Activated CD8-positive, alpha-beta memory T cell treated with anti-CD3 and anti-CD28 coated beads, Interleukin-2, amount 50 U/mL, for 24 hours (primary cell): ENCODE results near the gene GPR37L1.
A peak's percentile ranks its signal among the peaks of the same experiment; 100 is the strongest.
"Not testable (repeated sequence)": the region's sequence is repeated elsewhere in the genome, so short reads cannot be mapped to it uniquely, and the experiment has no call there.

Experiments used
- DNase-seq: peaks from one replicate; pipeline ENCODE4 v3.0.0-alpha.2; 2020; ENCODE audit errors: extremely low read depth

Gene GPR37L1

DNA sequence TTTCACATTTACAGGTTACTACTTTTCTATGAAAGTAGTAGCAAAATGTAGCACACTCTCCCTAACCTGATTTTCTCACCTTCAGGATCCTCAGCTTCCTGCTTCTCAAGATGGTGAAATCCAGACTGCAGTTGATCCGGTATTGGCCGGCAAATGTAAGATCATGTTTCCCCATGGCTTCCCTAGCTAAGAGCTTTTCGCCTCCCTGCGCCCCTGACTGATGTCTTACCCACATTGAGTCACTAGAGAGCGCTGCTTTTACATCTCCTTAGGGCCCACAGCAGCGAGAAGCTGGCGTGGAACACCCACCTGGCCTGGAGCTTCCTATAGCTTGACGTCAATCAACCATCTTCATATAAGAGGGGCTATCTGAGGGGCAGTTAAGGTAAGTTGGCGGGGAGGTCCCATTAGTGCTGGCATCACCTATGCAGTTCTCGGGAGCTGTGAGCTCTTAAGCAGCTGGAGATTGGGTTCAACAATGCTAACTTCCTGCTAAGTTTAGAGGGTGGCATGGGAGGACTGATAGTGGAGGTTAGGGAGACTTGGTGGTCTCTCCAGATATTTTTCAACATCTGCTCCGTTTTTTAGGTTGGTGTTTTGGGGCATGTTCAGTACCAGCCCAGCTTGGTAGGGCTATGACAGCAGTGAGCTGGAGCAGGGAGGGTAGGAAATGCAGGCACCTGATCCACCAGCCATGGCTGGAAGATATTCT, 32.2 kb downstream of the GPR37L1 start:
- no peak for DNase-seq

DNA sequence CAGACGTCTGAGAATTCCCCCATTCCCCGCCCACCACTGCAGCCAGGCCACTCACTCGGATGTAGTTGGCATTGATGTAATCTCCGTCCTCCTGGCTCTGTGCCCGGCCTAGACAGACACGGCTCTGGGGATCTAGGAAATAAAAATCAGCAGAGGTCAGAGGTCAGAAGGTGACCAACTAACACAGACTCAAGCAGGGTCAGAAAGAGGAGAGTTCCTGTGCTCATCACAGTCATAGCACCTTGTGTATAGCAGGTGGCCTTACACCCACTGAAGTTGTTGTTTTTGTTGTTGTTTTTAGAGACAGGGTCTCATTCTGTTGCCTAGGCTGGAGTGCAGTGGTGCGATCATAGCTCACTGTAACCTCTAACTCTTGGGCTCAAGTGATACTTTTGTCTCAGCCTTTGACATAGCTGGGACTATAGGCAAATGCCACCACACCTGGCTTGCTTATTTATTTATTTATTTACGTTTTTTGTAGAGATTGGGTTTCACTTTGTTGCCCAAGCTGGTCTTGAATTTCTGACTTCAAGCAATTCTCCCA, 32.8 kb downstream of the GPR37L1 start:
- DNase-seq: no peak

DNA sequence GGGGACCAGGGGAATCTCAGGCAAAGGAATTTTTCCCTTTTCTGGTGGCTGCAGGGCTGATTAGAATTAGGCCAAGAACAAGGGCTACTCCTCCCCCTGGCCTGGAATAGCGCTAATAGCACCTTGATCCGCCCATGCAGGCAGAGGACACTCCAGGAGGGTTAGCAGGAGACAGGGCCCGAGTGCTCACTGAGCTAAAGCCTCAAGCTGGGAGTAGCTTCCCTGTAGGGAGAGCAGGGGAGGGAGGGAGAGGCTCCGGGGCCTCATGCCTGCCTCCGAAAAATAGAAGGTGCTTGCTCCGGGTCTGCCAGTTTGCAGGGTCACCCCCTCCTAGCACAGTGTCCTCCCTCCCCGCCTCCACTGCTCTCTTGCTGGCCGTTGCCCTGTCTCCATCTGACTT, 33.9 kb downstream of the GPR37L1 start:
- DNase-seq: no peak

DNA sequence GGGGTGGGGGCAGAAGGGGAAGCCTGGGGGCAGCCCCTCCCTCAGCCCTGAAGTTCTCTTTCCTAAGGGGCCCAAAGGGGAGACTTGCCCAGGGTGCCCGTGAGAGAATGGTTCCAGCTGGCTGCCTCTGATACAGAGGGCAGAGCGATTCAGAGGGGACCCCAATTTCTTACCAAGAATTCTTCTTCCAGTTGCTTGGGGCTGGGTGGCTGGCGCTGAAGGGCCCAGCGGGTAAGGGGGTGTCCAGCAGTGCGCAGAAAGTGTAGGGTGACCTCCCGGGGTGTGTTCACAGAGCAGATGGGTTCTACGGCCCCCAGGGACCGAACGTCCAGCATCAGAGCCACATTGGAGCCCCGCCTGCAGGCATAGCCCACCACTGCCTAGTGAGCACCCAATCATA, 35.2 kb downstream of the GPR37L1 start:
- DNase-seq: no peak

DNA sequence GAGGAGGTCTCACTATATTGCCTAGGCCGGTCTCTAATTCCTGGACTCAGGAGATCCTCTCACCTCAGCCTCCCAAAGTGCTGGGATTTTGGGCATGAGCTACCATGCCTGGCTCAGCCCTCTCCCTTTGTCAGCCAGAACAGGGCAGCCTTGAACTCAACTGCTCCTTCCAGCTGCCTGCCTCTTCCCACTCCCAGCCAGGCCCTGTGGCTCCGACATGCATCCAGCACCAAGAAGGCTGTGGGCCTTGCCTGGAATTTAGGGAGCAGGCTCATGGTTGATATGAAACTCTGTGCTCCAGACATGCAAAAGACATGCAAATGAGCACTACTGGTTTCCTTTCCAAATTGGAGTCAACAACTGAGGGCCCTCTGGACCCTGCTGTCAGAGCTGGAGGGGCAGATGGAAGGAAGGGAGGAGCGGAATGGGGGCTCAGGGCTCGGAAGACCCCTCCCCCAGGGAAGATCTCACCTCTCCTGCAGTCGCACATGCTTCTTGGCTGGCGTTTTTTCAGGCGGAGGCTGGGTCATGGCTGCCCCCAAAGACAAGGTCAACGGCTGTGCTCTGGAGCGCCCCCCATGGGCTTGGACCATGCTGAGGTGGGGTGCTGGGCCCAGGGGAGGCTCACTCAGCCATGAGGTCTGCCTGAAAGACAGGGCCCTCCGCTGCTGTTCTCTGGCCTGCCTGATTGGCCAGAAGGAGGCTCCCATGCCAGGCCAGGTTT, 36.3 kb downstream of the GPR37L1 start:
- DNase-seq: no peak

DNA sequence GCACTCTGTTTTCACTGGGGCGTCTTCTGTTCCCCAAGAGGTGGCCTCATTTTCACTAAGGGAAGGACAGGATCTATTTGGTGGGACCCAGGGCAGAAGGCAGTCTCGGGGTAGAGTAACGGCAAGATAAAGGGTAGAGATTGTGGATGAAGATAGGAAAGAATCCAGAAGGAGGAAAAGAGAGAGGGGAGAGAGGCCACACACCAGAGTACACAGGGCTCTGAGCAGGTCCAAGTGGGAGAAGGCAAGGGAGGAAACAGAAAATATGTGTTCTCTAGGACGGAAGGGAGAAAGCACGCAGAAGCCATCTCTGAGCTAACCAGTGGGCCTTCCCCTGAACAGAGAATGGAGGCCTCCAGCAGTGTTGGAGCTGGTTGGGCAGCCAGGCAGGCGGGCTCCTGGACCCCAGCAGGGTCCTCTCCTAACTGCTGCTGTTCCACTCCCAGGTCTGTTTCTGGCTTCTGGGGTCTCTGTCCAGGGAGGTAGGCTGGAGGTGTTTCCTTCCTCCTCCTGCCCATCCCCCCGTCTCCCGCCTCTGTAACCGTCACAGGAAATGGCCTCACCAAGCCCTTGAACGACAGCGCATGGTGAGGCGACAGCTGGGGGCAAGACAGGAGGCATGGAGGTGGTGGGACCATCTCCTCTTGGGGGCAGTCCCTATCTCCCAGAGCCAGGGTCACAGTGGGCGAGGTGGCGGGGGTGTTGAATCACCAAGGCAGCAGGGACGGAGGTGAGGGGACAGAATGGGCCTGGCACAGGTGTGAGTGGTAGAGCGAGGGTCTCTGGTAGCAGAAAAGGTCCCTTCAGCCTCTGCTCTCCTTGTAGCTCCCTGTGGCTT, 37.0 kb downstream of the GPR37L1 start:
- no peak for DNase-seq

DNA sequence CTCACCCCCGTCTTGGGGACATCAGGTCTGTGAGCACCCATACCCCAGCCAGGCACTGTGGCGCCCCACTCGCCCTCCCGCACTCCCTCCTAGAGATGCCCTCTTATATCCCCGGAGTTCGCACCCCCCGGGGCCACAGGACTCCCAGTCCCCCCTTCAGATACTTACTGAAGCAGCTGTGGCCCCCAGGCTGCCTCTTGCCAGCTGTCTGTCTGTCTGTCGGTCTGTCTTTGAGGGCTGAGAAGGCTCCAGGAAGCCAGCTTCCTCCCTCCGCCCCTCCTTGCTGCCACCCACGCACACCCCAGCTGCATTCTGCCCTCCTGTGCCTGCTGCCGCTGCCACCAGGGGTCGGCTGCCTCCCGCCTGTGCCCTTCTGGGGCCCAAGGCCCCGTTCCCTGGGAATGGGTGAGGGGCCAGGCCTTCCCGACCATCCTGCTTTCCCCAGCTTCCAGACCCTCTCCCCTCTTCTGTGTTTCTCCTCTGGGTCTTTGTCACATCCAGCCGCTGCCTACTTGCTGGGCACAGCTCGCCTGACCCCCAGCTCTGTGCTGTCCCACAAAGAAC, 37.7 kb downstream of the GPR37L1 start, which contains the start of gene PTPN7:
Gene PTPN7 (minus strand): TSS at position 226 of the 564 bp plus-strand sequence. CDS start 1,200 bp downstream, outside the sequence.
- peak; percentile 77 for DNase-seq

DNA sequence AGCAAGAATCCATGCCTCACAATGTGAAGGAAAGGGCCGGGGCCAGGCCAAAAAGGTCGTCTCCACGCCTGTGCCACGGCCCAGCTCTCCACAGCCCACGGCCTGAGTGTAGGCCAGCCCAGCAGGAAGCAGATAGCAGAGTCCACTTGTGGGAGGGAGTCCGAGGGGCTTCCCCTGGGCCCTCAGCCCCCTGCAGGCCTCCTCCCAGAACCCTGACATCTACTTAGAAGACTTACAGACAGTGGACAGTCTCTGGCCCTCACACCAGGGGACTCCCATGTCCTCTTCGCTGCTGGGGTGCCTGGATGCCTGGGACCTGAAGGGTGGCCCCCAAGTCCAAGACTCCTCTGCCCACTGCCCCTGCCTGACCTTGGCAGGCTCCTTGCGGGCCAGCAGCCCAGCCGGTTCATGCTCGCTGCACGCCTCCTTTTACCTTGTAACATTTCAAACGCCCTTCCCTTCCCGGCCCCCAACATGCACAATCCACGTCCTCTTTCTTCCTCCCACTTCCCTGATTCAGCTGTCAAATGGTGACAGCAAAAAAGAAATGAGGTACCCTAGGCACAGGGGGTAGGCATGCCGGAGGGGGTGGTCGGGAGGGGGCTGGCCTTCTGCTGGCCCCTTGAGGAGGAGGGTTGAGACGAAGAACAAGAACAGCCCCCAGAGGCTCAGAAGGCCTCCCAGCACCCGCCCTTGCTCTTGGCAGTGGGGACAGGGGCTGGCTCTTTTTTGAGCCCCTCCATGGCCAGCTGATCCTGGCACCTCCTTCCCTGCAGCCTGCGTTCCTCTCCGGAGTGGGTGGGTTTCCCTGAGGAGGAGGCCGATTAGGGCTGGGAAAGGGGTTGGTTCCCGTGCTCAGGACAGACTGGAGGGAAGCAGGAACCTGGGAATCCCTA, 38.7 kb downstream of the GPR37L1 start:
- no peak for DNase-seq

DNA sequence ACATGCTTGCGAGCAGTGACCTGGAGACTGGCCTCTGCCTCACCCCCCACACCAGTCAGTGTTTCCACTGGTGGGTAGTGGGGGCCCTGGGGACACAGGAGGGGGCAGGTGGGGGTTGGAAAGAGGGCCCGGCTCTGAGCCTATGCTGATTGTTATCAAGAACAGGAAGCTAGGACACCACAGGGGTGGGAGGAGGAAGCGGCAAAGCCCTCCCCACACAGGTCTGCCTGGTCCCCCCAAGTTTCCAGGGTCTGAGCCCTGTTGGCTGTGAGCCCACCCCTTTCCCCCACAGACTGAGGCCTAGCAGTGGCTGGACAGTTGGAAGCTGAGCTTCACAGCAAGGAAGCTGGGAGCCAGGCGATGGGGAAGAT, 39.3 kb downstream of the GPR37L1 start:
- no peak for DNase-seq

DNA sequence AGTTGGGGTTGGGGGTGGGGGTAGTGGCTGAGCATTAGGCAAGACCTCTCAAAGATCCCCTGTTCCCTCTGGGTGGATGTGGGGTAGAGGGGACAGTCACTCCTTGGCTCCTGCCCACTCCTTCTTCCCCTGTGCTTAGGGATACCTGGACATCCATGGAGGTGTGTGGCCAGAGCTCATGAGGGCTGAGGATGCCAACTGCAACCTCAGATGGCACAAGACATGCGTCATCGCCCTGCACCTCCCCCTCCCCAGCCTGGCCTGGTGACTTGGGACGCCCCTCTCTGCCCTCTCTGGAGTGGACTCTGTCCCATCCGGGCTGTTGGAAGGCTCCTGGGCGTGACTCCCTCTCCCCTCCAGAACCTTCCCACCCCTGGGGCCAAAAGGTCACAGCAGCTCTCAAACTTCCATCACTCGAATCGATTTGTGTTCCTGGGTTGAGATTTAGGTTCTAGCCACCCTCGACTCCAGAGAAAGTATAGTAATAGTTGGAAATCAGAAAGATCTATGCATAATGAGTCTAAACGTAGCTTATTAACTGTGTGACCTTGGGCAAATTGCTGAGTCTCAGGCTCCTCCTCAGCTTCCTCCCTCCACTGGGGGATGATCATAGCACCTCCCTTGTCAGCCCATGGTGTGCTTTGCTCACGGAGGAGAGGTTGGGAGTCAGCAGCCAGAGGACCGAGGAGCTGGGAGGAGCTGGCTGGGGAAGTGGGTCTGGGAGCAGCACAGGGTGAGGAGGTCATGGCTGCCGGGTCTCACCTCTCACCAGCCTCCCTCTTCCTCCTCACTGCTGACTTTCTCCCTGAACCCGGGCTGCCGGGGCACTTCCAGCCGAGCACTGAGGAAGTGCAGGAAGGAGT, 39.9 kb downstream of the GPR37L1 start:
- DNase-seq: no peak

DNA sequence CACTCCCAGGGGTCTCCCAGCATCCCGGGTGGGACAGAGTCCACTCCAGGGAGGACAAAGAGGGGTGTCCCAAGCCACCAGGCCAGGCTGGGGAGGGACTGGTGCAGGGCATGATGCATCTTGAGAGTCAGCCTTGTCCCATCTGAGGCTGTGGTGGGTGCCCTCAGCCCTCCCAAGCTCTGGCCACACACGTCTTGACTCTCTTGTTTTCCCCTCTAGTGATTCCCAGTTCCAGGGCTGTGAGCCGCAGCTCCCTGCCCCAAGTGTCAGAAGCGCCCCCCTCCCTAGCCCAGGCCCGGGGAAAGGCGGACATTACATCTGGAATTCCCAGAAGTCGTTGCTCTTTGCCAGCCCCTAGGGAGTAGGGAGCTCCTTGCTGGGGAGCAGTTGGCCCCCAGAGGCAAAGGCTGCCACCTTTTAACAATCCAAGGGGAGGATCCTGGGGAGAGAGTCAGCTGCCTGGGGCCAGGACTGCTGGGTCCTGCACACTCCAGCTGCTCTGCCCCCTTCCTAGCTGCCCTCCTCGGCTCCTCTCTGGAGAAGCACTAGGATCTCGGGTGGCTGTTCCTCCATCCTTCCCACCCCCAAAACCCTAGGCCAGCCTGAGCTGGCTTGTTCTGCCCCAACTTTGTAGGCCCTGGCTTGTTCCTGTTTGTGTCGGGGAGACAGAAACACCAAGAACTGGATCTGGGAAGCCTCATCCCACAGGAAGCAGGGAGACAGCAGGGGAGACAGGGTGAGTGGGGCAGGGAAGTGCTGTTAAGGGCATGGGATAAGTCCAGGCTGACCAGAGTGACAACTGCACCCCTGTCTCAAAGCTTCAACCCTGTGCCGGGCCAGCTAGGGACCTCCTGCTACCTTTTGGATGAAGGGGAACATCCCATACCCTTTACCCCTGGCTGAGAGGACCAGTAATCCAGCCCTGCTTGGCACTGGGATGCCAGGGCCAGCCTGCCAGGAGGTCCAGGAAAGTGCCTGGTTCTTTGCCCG, 40.9 kb downstream of the GPR37L1 start:
- no peak for DNase-seq

DNA sequence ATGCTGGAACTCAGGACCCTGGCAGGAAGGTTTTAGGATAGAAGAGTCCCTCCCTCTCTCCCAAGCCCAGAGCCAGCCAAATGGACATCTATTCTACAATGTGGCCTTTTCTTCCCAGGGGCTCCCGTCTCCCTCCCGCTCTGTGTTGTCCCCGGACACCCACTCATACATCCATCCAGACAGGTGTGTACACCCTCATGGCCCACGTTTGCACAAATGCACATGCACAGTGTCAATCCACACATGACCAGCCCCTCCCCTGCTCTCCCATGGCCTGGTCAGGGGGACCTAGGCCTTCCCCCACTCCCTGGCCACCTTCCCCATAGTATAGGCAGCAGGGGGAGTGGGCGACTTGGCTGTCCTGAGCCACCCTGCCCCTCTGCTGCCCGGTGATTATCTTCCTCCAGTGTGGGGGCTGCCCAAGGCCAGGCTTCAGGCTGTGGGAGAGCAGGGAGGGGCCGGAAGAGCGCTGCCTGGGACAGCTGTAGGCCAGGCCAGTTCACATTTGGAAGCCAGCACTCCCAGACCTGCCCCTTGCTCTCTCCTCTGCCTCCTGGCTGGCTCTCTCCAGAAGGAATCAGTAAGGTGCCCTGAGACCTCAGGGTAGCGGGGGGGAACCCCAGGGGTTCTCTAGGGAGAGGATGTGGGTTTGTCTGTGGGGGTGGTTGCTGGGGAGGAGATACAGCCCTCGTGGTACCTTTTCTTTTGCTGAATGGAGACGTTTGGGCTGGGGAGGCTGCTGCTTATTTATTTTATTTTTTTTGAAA, 41.7 kb downstream of the GPR37L1 start:
- DNase-seq: no peak

DNA sequence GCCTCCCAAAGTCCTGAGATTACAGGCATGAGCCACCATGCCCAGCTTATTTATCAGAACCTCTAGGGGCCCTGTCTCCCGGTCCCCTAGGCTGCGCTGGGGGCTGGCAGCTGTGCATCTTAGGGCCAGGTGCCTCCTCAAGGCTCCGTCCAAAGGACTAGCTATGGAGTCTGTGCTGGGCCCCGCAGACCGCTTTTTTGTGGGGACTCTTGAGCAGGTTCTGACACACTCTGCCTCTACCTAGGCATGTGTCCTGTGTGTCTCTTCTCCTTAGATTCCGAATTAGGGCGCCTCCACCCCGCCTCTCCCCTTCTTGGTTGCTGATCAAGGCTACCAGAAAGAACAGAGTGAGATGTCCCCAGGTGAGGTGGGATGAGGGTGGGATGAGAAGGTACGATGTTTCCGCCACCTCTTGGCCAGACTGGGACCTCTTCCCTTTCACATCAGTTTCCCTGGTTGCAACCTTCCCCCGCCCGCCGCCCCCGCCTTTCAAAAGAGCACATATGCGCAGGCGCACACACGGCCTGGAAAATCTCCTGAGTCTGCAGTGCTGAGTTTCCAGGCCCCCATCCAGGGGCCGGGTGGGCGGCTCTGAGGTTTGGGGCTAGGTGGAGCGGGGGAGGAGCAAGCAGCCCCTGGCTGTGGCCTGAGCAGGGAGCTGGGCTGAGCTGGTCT, 42.7 kb downstream of the GPR37L1 start:
- DNase-seq: no peak

DNA sequence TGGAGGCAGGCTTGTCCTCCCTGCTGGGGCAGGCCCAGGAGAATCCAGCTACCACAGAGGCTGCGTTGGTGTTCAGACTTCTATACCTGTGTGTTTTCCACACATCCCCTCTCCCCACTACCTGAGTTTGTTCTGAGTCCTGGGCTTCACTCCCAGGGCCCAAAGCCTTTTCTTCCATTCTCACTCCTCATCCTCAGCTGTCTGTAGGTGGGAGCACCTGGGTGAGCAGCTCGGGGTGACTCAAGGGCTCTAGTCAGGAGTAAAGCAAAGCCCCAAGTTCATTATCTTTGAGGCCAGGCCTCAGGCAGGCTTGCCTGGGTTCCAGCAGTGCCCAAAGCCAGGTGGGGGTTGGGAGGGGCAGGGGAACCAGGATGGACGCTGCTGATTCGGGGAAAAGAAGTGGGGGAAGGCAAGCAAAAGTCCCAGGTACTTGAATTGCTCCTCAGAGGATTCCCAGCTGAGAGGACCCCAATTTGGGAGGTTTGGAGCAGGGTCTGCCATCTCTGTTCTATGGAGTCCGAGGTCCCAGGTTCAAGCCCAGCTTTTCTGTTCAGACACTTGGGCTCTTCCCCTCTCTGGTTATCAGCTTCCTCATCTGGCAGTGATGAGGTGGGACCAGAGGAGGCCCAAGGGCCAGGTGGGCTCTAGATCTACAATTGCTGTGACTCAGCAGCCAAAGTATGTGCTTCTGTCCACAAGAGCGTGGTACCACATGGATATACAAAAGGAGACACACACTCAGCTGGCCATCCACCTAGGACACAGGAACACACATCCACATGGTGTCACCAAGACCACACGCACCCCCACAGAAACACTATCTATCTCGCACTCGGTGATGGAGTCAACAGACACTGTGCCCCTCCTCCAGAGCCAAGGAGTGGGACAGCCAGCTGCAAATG, 43.5 kb downstream of the GPR37L1 start:
- DNase-seq: no peak

DNA sequence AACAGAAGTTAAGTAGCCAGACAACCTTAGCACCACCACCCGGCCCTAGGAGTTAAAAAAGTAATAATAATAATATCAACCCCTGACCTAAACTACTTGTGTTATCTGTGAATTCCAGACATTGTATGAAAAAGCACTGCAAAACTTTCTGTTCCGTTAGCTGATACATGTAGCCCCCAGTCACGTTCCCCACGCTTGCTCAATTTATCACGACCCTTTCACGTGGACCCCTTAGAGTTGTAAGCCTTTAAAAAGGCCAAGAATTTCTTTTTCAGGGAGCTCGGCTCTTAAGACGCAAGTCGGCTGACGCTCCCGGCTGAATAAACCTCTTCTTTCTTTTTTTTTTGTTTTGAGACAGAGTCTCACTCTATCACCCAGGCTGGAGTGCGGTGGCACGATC, 44.3 kb downstream of the GPR37L1 start:
- not testable (repeated sequence) for DNase-seq

DNA sequence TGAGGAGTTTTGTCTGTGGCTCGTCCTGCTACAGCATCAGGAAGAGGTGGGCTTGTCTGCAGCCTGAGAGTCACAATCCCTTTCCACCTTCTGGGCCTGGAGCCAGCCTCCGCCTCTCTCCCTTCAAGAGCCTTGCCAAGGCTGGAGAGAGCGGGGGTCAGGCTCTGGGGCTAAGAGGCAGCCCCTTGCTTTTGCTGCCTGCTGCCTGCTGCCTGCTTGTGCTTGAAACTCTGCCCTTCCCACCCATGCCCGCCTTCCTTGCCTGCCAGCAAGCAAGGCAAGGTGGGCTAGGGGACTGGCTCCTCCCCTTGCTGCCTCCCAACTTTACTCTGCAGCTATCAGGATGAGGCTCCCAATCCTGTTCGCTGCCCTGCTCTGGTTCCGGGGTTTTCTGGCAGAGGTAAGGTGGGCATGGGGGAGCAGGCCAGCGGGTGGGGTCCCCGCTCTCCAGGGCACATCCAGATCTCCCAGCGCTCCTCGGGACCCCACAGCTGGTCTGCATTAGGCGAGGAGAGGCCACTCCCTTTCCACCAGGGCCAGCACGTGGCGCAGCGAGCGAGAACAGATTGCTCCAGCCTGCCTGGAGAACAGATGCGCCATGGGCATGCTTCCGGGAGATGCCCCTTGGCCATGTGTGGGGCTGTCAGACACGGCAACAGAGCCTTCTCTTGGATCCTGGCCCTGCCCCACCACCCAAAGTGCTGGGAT, 45.1 kb downstream of the GPR37L1 start:
- no peak for DNase-seq
